Measurements from ENCODE around the gene KLHDC8A. TPM values are rescaled to one million over a fixed set of nuclear protein-coding genes. Genes with fewer than 3 reads are reported as not detected.

Gene KLHDC8A
- total RNA-seq, 1 donor from 2014 or later: not detected

GRCh38 chr1:205358579-205358978, 1.9 kb upstream of the KLHDC8A start:
- no peaks in the 10 kb centered on the region for H3K4me1 ChIP-seq

GRCh38 chr1:205357567-205357966, 845 bp upstream of the KLHDC8A start:
- Histone ChIP-seq H3K36me3 (no peaks in the 10 kb centered on the region), H3K27me3 (no peaks in the 10 kb centered on the region), H3K4me3 (no peak overlapping the region), H3K27ac (no peak overlapping the region), H3K9me3 (no peaks in the 10 kb centered on the region), H3K4me1 (no peaks in the 10 kb centered on the region)
- intact Hi-C loops (cut with DNase I): no loop called here
- no peak for DNase-seq (ENCODE audit: low spot score in 2 of 2)
- TF ChIP-seq CTCF (IDR thresholded peaks at IDR 0.05): no peak

More at GRCh38 chr1:205358579-205358978, 1.9 kb upstream of the KLHDC8A start:
- H3K36me3 ChIP-seq: no peaks in the 10 kb centered on the region
- no peak overlapping the region for H3K27ac ChIP-seq
- H3K27me3 ChIP-seq: no peaks in the 10 kb centered on the region
- DNase-seq (ENCODE audit: low spot score in 2 of 2): no peak
- H3K9me3 ChIP-seq: no peaks in the 10 kb centered on the region
- H3K4me3 ChIP-seq: no peak overlapping the region
- no peak for TF ChIP-seq CTCF (IDR thresholded peaks at IDR 0.05)
- intact Hi-C loops (cut with DNase I): no loop called here

GRCh38 chr1:205355075-205355453, 1.7 kb downstream of the KLHDC8A start:
- no peak for TF ChIP-seq CTCF (IDR thresholded peaks at IDR 0.05)
- H3K27me3 ChIP-seq: no peaks in the 10 kb centered on the region
- intact Hi-C loops (cut with DNase I): loop anchor here (2.0 kb wide), 1 partner anchor 170 kb away; no protein-coding TSS in a partner anchor
- no peaks in the 10 kb centered on the region for H3K36me3 ChIP-seq
- no peak overlapping the region for H3K27ac ChIP-seq
- no peaks in the 10 kb centered on the region for H3K9me3 ChIP-seq
- H3K4me3 ChIP-seq: no peak overlapping the region
- no peak for DNase-seq (ENCODE audit: low spot score in 2 of 2)
- H3K4me1 ChIP-seq: no peaks in the 10 kb centered on the region

GRCh38 chr1:205354259-205355074, 2.3 kb downstream of the KLHDC8A start:
- intact Hi-C loops (cut with DNase I): loop anchor here (1.0 to 2.0 kb wide), 3 partner anchors 77 to 170 kb away; no protein-coding TSS in a partner anchor
- DNase-seq (ENCODE audit: low spot score in 2 of 2): peak in 1 of 2 donors; percentile 78

GRCh38 chr1:205353612-205354011, 3.1 kb downstream of the KLHDC8A start:
- Histone ChIP-seq H3K9me3 (no peaks in the 10 kb centered on the region), H3K27ac (no peak overlapping the region), H3K4me1 (no peaks in the 10 kb centered on the region), H3K36me3 (no peaks in the 10 kb centered on the region), H3K4me3 (no peak overlapping the region), H3K27me3 (no peaks in the 10 kb centered on the region)
- intact Hi-C loops (cut with DNase I): loop anchor here (1.0 to 2.0 kb wide), 3 partner anchors 78 to 171 kb away; no protein-coding TSS in a partner anchor
- no peak for DNase-seq (ENCODE audit: low spot score in 2 of 2)
- TF ChIP-seq CTCF (IDR thresholded peaks at IDR 0.05): no peak

More at GRCh38 chr1:205354259-205355074, 2.3 kb downstream of the KLHDC8A start:
- H3K27ac ChIP-seq: no peak overlapping the region
- peak; percentile 65 to 84 (median 83) for TF ChIP-seq CTCF (IDR thresholded peaks at IDR 0.05)
- no peak overlapping the region for H3K4me3 ChIP-seq
- no peaks in the 10 kb centered on the region for H3K9me3 ChIP-seq
- no peaks in the 10 kb centered on the region for H3K36me3 ChIP-seq
- H3K4me1 ChIP-seq: no peaks in the 10 kb centered on the region
- H3K27me3 ChIP-seq: no peaks in the 10 kb centered on the region

All from ascending aorta (tissue), 2 donors.